ENCODE data around the gene TNRC6A. TPM values are rescaled to one million over a fixed set of nuclear protein-coding genes. Genes with fewer than 3 reads are reported as not detected.

Gene TNRC6A
- 66.8 and 84.8 TPM in 2 replicates for total RNA-seq (2021)
- Bru-seq, nascent RNA: percentile 97 among the genes with signal in this experiment
- BruChase-seq, experiment 1, labeled RNA remaining after a 2-hour chase: percentile 99 among the genes with signal in this experiment
- percentile 92 among the genes with signal in this experiment for BruChase-seq, experiment 2, labeled RNA remaining after a 6-hour chase
- long read RNA-seq, partial matches to known transcripts: 15 of 32 reads
- long read RNA-seq, other reads (novel, unspliced or antisense): 15 of 32 reads

GRCh38 chr16:24729243-24729950 lies at the start of gene TNRC6A:
TSS of gene TNRC6A (plus strand) at chr16:24729651. CDS start at chr16:24729842, 191 bp downstream.
- peaks cover 49% of the 10 kb centered on the region for H3K79me2 ChIP-seq (ENCODE audit: low read depth)
- BruUV-seq (replicated peaks): no TSS peak
- intact Hi-C loops (cut with micrococcal nuclease; ENCODE audit: unreplicated experiment): loop anchor here (1.0 kb wide), 2 partner anchors 28 to 83 kb away; no protein-coding TSS in a partner anchor
- peaks cover 14% of the 10 kb centered on the region for H3F3A ChIP-seq (ENCODE audit: insufficient read depth, low read depth)
- peaks cover 10% of the 10 kb centered on the region; the same call in 1 of the 2 replicates for H3K36me3 ChIP-seq (ENCODE audit: low read depth)
- no peaks in the 10 kb centered on the region for H3K27me3 ChIP-seq (ENCODE audit: insufficient read depth, low read depth)
- peaks cover 32% of the 10 kb centered on the region for H3K4me1 ChIP-seq (replicated peaks; ENCODE audit: insufficient read depth)
- H3K4me2 ChIP-seq: peak within 1 kb of the TSS; percentile 85
- TF ChIP-seq CTCF (conservative IDR thresholded peaks at IDR 0.05) (no peak), EZH2 (IDR thresholded peaks at IDR 0.05; ENCODE audit: low read depth) (no peak)
- peaks cover 14% of the 10 kb centered on the region for H4K20me1 ChIP-seq (ENCODE audit: insufficient read depth)
- POLR2A ChIA-PET (ENCODE audit: unreplicated experiment): interaction anchor here (0.6 to 0.7 kb wide), 2 partner anchors 46 to 70 kb away, joined by 4 to 10 read pairs; no protein-coding TSS in a partner anchor
- H3K9me3 ChIP-seq (ENCODE audit: insufficient read depth, low read depth): no peaks in the 10 kb centered on the region
- H3K9me2 ChIP-seq (ENCODE audit: insufficient read depth): no peaks in the 10 kb centered on the region
- H3K4me3 ChIP-seq: peak within 1 kb of the TSS; percentile 83
- CTCF ChIA-PET: interaction anchor here (0.7 kb wide), 1 partner anchor 78 kb away, joined by 6 read pairs; no protein-coding TSS in a partner anchor
- peak within 1 kb of the TSS; percentile 74 for H2AFZ ChIP-seq
- peak; percentile 77 to 94 for DNase-seq
- H3K27ac ChIP-seq: peak within 1 kb of the TSS; percentile 69

GRCh38 chr16:24681793-24682192 lies 47.7 kb upstream of the TNRC6A start:
- no peaks in the 10 kb centered on the region for H3K36me3 ChIP-seq (ENCODE audit: low read depth)
- no peaks in the 10 kb centered on the region for H3K27me3 ChIP-seq (ENCODE audit: insufficient read depth, low read depth)
- TF ChIP-seq EZH2 (IDR thresholded peaks at IDR 0.05; ENCODE audit: low read depth) (no peak), CTCF (conservative IDR thresholded peaks at IDR 0.05) (no peak)
- H3K9me3 ChIP-seq (ENCODE audit: insufficient read depth, low read depth): no peaks in the 10 kb centered on the region
- ChIA-PET CTCF (no interaction called here), POLR2A (ENCODE audit: unreplicated experiment) (interaction anchor here (0.5 to 0.7 kb wide), 4 partner anchors 12 to 95 kb away, joined by 3 to 8 read pairs (median 4); no protein-coding TSS in a partner anchor)
- H3K4me1 ChIP-seq (replicated peaks; ENCODE audit: insufficient read depth): peaks cover 25% of the 10 kb centered on the region
- intact Hi-C loops (cut with micrococcal nuclease; ENCODE audit: unreplicated experiment): loop anchor here (1.0 kb wide), 1 partner anchor 35 kb away; no protein-coding TSS in a partner anchor
- H2AFZ ChIP-seq: no peak overlapping the region
- H3K4me2 ChIP-seq: peak overlapping the region; percentile 65
- peak; percentile 25 to 94 for DNase-seq
- H3K79me2 ChIP-seq (ENCODE audit: low read depth): no peaks in the 10 kb centered on the region
- peak overlapping the region; percentile 13; the same call in 1 of the 2 replicates for H3K4me3 ChIP-seq
- peaks cover 25% of the 10 kb centered on the region for H3F3A ChIP-seq (ENCODE audit: insufficient read depth, low read depth)
- H3K9me2 ChIP-seq (ENCODE audit: insufficient read depth): no peaks in the 10 kb centered on the region
- no TSS peak for BruUV-seq (replicated peaks)
- H4K20me1 ChIP-seq (ENCODE audit: insufficient read depth): no peaks in the 10 kb centered on the region
- peak overlapping the region; percentile 96 for H3K27ac ChIP-seq

GRCh38 chr16:24683250-24683649 lies 46.2 kb upstream of the TNRC6A start:
- ChIA-PET POLR2A (ENCODE audit: unreplicated experiment) (interaction anchor here (0.6 kb wide), 2 partner anchors 18 to 47 kb away, joined by 10 to 17 read pairs; no protein-coding TSS in a partner anchor), CTCF (no interaction called here)
- H3K79me2 ChIP-seq (ENCODE audit: low read depth): no peaks in the 10 kb centered on the region
- H3K27me3 ChIP-seq (ENCODE audit: insufficient read depth, low read depth): no peaks in the 10 kb centered on the region
- no peaks in the 10 kb centered on the region for H4K20me1 ChIP-seq (ENCODE audit: insufficient read depth)
- H3K4me1 ChIP-seq (replicated peaks; ENCODE audit: insufficient read depth): peaks cover 25% of the 10 kb centered on the region
- intact Hi-C loops (cut with micrococcal nuclease; ENCODE audit: unreplicated experiment): no loop called here
- H3K4me2 ChIP-seq: no peak overlapping the region
- no peak overlapping the region for H2AFZ ChIP-seq
- no peak overlapping the region for H3K4me3 ChIP-seq
- no peaks in the 10 kb centered on the region for H3K9me3 ChIP-seq (ENCODE audit: insufficient read depth, low read depth)
- peak overlapping the region; percentile 96; the same call in 1 of the 2 replicates for H3K27ac ChIP-seq
- DNase-seq: no peak
- H3K36me3 ChIP-seq (ENCODE audit: low read depth): no peaks in the 10 kb centered on the region
- no TSS peak for BruUV-seq (replicated peaks)
- TF ChIP-seq CTCF (conservative IDR thresholded peaks at IDR 0.05) (no peak), EZH2 (IDR thresholded peaks at IDR 0.05; ENCODE audit: low read depth) (no peak)
- no peaks in the 10 kb centered on the region for H3K9me2 ChIP-seq (ENCODE audit: insufficient read depth)
- peaks cover 25% of the 10 kb centered on the region for H3F3A ChIP-seq (ENCODE audit: insufficient read depth, low read depth)
